ENCODE measurements around the gene RPSA. TPM values are rescaled to one million over a fixed set of nuclear protein-coding genes. Genes with fewer than 3 reads are reported as not detected.

Gene RPSA
- polyA plus RNA-seq, 1 donor (not counting 4 experiments of a cell fraction or from before 2014, with no cell fraction given): 3,195 TPM

GRCh38 chr3:39388741-39389248, 17.7 kb upstream of the RPSA start:
- Histone ChIP-seq H3K9me1 (ENCODE audit: control insufficient read depth, extremely low read depth, insufficient read depth, low read length) (peaks cover 4% of the 10 kb centered on the region), H4K20me1 (ENCODE audit: control insufficient read depth, extremely low read depth, insufficient read depth, low read length) (peaks cover 12% of the 10 kb centered on the region), H3K4me2 (ENCODE audit: control insufficient read depth, extremely low read depth, insufficient read depth, low read depth, low read length) (no peak overlapping the region), H3K27ac (ENCODE audit: control insufficient read depth, insufficient read depth, low read length) (no peak overlapping the region), H2AFZ (ENCODE audit: control insufficient read depth, low read length) (no peak overlapping the region), H3K9me3 (ENCODE audit: control insufficient read depth, low read depth, low read length) (no peaks in the 10 kb centered on the region), H3K4me1 (ENCODE audit: control insufficient read depth, extremely low read depth, insufficient read depth, low read length) (peaks cover 17% of the 10 kb centered on the region), H3K9ac (ENCODE audit: control insufficient read depth, extremely low read depth, insufficient read depth, low read length) (no peak overlapping the region), H3K79me2 (ENCODE audit: control insufficient read depth, insufficient read depth, low read length) (peaks cover 58% of the 10 kb centered on the region), H3K4me3 (ENCODE audit: control insufficient read depth in 2 of 3, extremely low read depth in 1 of 3, insufficient read depth in 2 of 3, low read depth in 1 of 3, low read length in 3 of 3) (no peak overlapping the region), H3K27me3 (ENCODE audit: control insufficient read depth, extremely low read depth, insufficient read depth, low read length) (no peaks in the 10 kb centered on the region), H3K36me3 (ENCODE audit: control insufficient read depth in 2 of 2, extremely low read depth in 1 of 2, insufficient read depth in 2 of 2, low read length in 2 of 2) (peaks cover 20 to 26% of the 10 kb centered on the region in 2 experiments)
- FAIRE-seq (no peak), DNase-seq (ENCODE audit: low read depth, low spot score) (no peak)
- no peak for TF ChIP-seq EZH2 (IDR thresholded peaks at IDR 0.05; ENCODE audit: low read length)
- TF ChIP-seq CTCF (optimal IDR thresholded peaks at IDR 0.05 in 1 of 3, IDR thresholded peaks at IDR 0.05 in 1 of 3, conservative IDR thresholded peaks at IDR 0.05 in 1 of 3; ENCODE audit: extremely low read depth in 1 of 3, insufficient read depth in 2 of 3, low read length in 3 of 3): no peak
- dilution Hi-C loops (cut with MboI; ENCODE audit: extremely low pct_ligation_motif_present, low sequenced_read_pairs): no loop called here

GRCh38 chr3:39390181-39390580, 16.3 kb upstream of the RPSA start:
- H3K4me3 ChIP-seq (ENCODE audit: control insufficient read depth in 2 of 3, extremely low read depth in 1 of 3, insufficient read depth in 2 of 3, low read depth in 1 of 3, low read length in 3 of 3): no peak overlapping the region
- peaks cover 46% of the 10 kb centered on the region for H3K79me2 ChIP-seq (ENCODE audit: control insufficient read depth, insufficient read depth, low read length)
- peaks cover 3% of the 10 kb centered on the region for H3K9me1 ChIP-seq (ENCODE audit: control insufficient read depth, extremely low read depth, insufficient read depth, low read length)
- FAIRE-seq (no peak), DNase-seq (ENCODE audit: low read depth, low spot score) (no peak)
- no peak overlapping the region for H3K4me2 ChIP-seq (ENCODE audit: control insufficient read depth, extremely low read depth, insufficient read depth, low read depth, low read length)
- no peak overlapping the region for H3K9ac ChIP-seq (ENCODE audit: control insufficient read depth, extremely low read depth, insufficient read depth, low read length)
- H3K27ac ChIP-seq (ENCODE audit: control insufficient read depth, insufficient read depth, low read length): no peak overlapping the region
- no peaks in the 10 kb centered on the region for H3K27me3 ChIP-seq (ENCODE audit: control insufficient read depth, extremely low read depth, insufficient read depth, low read length)
- peaks cover 9% of the 10 kb centered on the region for H3K4me1 ChIP-seq (ENCODE audit: control insufficient read depth, extremely low read depth, insufficient read depth, low read length)
- TF ChIP-seq EZH2 (IDR thresholded peaks at IDR 0.05; ENCODE audit: low read length) (no peak), CTCF (optimal IDR thresholded peaks at IDR 0.05 in 1 of 3, IDR thresholded peaks at IDR 0.05 in 1 of 3, conservative IDR thresholded peaks at IDR 0.05 in 1 of 3; ENCODE audit: extremely low read depth in 1 of 3, insufficient read depth in 2 of 3, low read length in 3 of 3) (no peak)
- no peaks in the 10 kb centered on the region for H3K9me3 ChIP-seq (ENCODE audit: control insufficient read depth, low read depth, low read length)
- H2AFZ ChIP-seq (ENCODE audit: control insufficient read depth, low read length): no peak overlapping the region
- peaks cover 10% of the 10 kb centered on the region for H4K20me1 ChIP-seq (ENCODE audit: control insufficient read depth, extremely low read depth, insufficient read depth, low read length)
- dilution Hi-C loops (cut with MboI; ENCODE audit: extremely low pct_ligation_motif_present, low sequenced_read_pairs): no loop called here
- H3K36me3 ChIP-seq (ENCODE audit: control insufficient read depth in 2 of 2, extremely low read depth in 1 of 2, insufficient read depth in 2 of 2, low read length in 2 of 2): peaks cover 21 to 31% of the 10 kb centered on the region in 2 experiments
